ENCODE data around the gene ATP6V1B1. TPM values are rescaled to one million over a fixed set of nuclear protein-coding genes. Genes with fewer than 3 reads are reported as not detected.

The ATP6V1B1 gene
- total and polyA plus RNA-seq, 2 of the 13 experiments (the other 11 are each of a cell fraction or from before 2014, with no cell fraction given) = 0.58 to 1.6 TPM

GRCh38 chr2:70994009-70994698 is 58.5 kb downstream of the ATP6V1B1 start (continued):
- TF ChIP-seq SMAD1 (CRISPR knock-in tag; IDR thresholded peaks at IDR 0.05; ENCODE audit: borderline replicate concordance, low read depth) = 0 out of 2 replicates have a peak, but pooled peaks have one; percentile 7
- TF ChIP-seq ZNF776 (CRISPR knock-in tag; IDR thresholded peaks at IDR 0.05) = peak; percentile 14
- no peak for TF ChIP-seq U2AF2 (IDR thresholded peaks at IDR 0.05; ENCODE audit: low read depth, low read length)
- TF ChIP-seq ZNF704 (CRISPR knock-in tag; IDR thresholded peaks at IDR 0.05; ENCODE audit: borderline replicate concordance) = no peak
- no peak for TF ChIP-seq TEAD3 (CRISPR knock-in tag; optimal IDR thresholded peaks at IDR 0.05; ENCODE audit: borderline replicate concordance)
- TF ChIP-seq NCOA5 (CRISPR knock-in tag; IDR thresholded peaks at IDR 0.05) = no peak
- TF ChIP-seq GABPB1 (CRISPR knock-in tag; IDR thresholded peaks at IDR 0.05) = no peak
- TF ChIP-seq PAWR (CRISPR knock-in tag; IDR thresholded peaks at IDR 0.05; ENCODE audit: borderline replicate concordance) = 0 out of 2 replicates have a peak, but pooled peaks have one; percentile 33
- no peak for TF ChIP-seq ZNF660 (CRISPR knock-in tag; IDR thresholded peaks at IDR 0.05; ENCODE audit: borderline replicate concordance, low read depth)
- no peak; the same call in 1 of the 2 replicates for TF ChIP-seq ZFP91 (CRISPR knock-in tag; IDR thresholded peaks at IDR 0.05; ENCODE audit: borderline replicate concordance)
- TF ChIP-seq ZNF513 (CRISPR knock-in tag; conservative IDR thresholded peaks at IDR 0.05) = no peak
- no peak for TF ChIP-seq TCF7 (IDR thresholded peaks at IDR 0.05; ENCODE audit: low read depth)
- no peak for TF ChIP-seq HMG20A (CRISPR knock-in tag; IDR thresholded peaks at IDR 0.05; ENCODE audit: borderline replicate concordance)
- TF ChIP-seq ZNF567 (CRISPR knock-in tag; IDR thresholded peaks at IDR 0.05; ENCODE audit: borderline replicate concordance) = no peak; the same call in 1 of the 2 replicates
- no peak for TF ChIP-seq HNF1A (IDR thresholded peaks at IDR 0.05; ENCODE audit: low read depth)
- TF ChIP-seq HNF1A (CRISPR knock-in tag; IDR thresholded peaks at IDR 0.05; ENCODE audit: borderline replicate concordance) = peak; percentile 38; the same call in 1 of the 2 replicates
- 0 out of 2 replicates have a peak, but pooled peaks have one; percentile 2 for TF ChIP-seq ZNF292 (CRISPR knock-in tag; IDR thresholded peaks at IDR 0.05; ENCODE audit: borderline replicate concordance, low read depth)
- no peak for TF ChIP-seq GRHL1 (CRISPR knock-in tag; conservative IDR thresholded peaks at IDR 0.05)

Measured in HepG2 (cell line).